Measurements from ENCODE around the gene FIBCD1. TPM values are rescaled to one million over a fixed set of nuclear protein-coding genes. Genes with fewer than 3 reads are reported as not detected.

The FIBCD1 gene
- total RNA-seq, 4 donors from 2014 or later = 0.40 to 0.83 (median 0.42) TPM; not detected in 1

GRCh38 chr9:130899051-130899748, 39.8 kb downstream of the FIBCD1 start:
- Histone ChIP-seq H3K4me1 (peaks cover 7 to 30% (median 21%) of the 10 kb centered on the region in 4 donors), H3K9me3 (no peaks in the 10 kb centered on the region), H3K27me3 (peaks cover 0 to 69% (median 11%) of the 10 kb centered on the region in 4 donors), H3K27ac (replicated peaks in 1 of 4) (no peak overlapping the region), H3K4me3 (no peak overlapping the region), H3K36me3 (no peaks in the 10 kb centered on the region)
- TF ChIP-seq EP300 (IDR thresholded peaks at IDR 0.05) = no peak
- TF ChIP-seq POLR2AphosphoS5 (IDR thresholded peaks at IDR 0.05) = no peak
- no peak for TF ChIP-seq CTCF (IDR thresholded peaks at IDR 0.05)
- no peak for TF ChIP-seq POLR2A (IDR thresholded peaks at IDR 0.05; ENCODE audit: low read depth)
- DNase-seq (ENCODE audit: extremely low spot score) = no peak
- 76% methylated on average over 7 of the region's 25 CpGs for WGBS
- intact Hi-C loops (cut with DNase I) = loop anchor here (10.0 kb wide), 1 partner anchor 146 kb away; no protein-coding TSS in a partner anchor

- Histone ChIP-seq H3K4me3 (no peak overlapping the region), H3K27me3 (peaks cover 0 to 62% (median 11%) of the 10 kb centered on the region in 4 donors), H3K36me3 (peaks cover 0 to 5% (median 1%) of the 10 kb centered on the region in 4 donors), H3K9me3 (no peaks in the 10 kb centered on the region), H3K4me1 (peaks cover 7 to 37% (median 28%) of the 10 kb centered on the region in 4 donors), H3K27ac (replicated peaks in 1 of 4) (no peak overlapping the region)
- TF ChIP-seq CTCF (IDR thresholded peaks at IDR 0.05) = no peak
- no peak for TF ChIP-seq POLR2AphosphoS5 (IDR thresholded peaks at IDR 0.05)
- no peak for TF ChIP-seq EP300 (IDR thresholded peaks at IDR 0.05)
- no peak for TF ChIP-seq POLR2A (IDR thresholded peaks at IDR 0.05; ENCODE audit: low read depth)
- WGBS = no CpG with 5 or more reads among the region's 4 CpGs
- intact Hi-C loops (cut with DNase I) = loop anchor here (10.0 kb wide), 1 partner anchor 146 kb away; no protein-coding TSS in a partner anchor
- DNase-seq (ENCODE audit: extremely low spot score) = no peak
Observed at GRCh38 chr9:130898552-130898852, 40.5 kb downstream of the FIBCD1 start.

- no peak for DNase-seq (ENCODE audit: extremely low spot score)
- TF ChIP-seq POLR2AphosphoS5 (IDR thresholded peaks at IDR 0.05) (no peak), CTCF (IDR thresholded peaks at IDR 0.05) (no peak), EP300 (IDR thresholded peaks at IDR 0.05) (no peak), POLR2A (IDR thresholded peaks at IDR 0.05; ENCODE audit: low read depth) (no peak)
- no peak overlapping the region for H3K27ac ChIP-seq (replicated peaks in 1 of 4)
- H3K27me3 ChIP-seq = peaks cover 0 to 57% (median 11%) of the 10 kb centered on the region in 4 donors
- H3K9me3 ChIP-seq = no peaks in the 10 kb centered on the region
- H3K4me3 ChIP-seq = no peak overlapping the region
- intact Hi-C loops (cut with DNase I) = loop anchor here (10.0 kb wide), 1 partner anchor 147 kb away; no protein-coding TSS in a partner anchor
- H3K36me3 ChIP-seq = peaks cover 4 to 10% (median 6%) of the 10 kb centered on the region in 4 donors
- WGBS = 90% methylated on average over 4 of the region's 29 CpGs
- H3K4me1 ChIP-seq = peaks cover 12 to 39% (median 32%) of the 10 kb centered on the region in 4 donors
Observed at GRCh38 chr9:130897848-130898551, 41.0 kb downstream of the FIBCD1 start.

- H3K9me3 ChIP-seq = no peaks in the 10 kb centered on the region
- H3K36me3 ChIP-seq = peaks cover 12 to 17% (median 14%) of the 10 kb centered on the region in 4 donors
- no peak for TF ChIP-seq POLR2A (IDR thresholded peaks at IDR 0.05; ENCODE audit: low read depth)
- no peak overlapping the region for H3K4me3 ChIP-seq
- no peak overlapping the region for H3K27ac ChIP-seq (replicated peaks in 1 of 4)
- intact Hi-C loops (cut with DNase I) = loop anchor here (10.0 kb wide), 1 partner anchor 148 kb away; no protein-coding TSS in a partner anchor
- WGBS = 75% methylated on average over 10 of the region's 16 CpGs
- peaks cover 0 to 49% (median 8%) of the 10 kb centered on the region in 4 donors for H3K27me3 ChIP-seq
- peaks cover 13 to 39% (median 35%) of the 10 kb centered on the region in 4 donors for H3K4me1 ChIP-seq
- no peak for DNase-seq (ENCODE audit: extremely low spot score)
Observed at GRCh38 chr9:130897105-130897751, 41.8 kb downstream of the FIBCD1 start.
